Tibial artery (tissue), 4 donors: ENCODE measurements around the gene MIGA1.
"Not testable (repeated sequence)": the region's sequence is repeated elsewhere in the genome, so short reads cannot be mapped to it uniquely, and the experiment has no call there.

ENCODE experiments used
- DNase-seq, 2 donors: peaks; one replicate each; pipeline ENCODE4 v3.0.0-alpha.2; 2019
- H3K27ac ChIP-seq, 2 donors: fragments of 200-600 bp; sonication (generic) in 1 of 2; 1 replicate in 1 of 2; 2 replicates in 1 of 2; pipeline ENCODE4 v1.5.1; 2018 to 2019; ENCODE audit warnings: mild to moderate bottlenecking in 1 of 2
- H3K27me3 ChIP-seq, 2 donors: fragments of 200-600 bp; sonication (generic) in 1 of 2; one replicate each; pipeline versions ENCODE4 v1.5.1 to v1.6.0; 2016 to 2019
- H3K36me3 ChIP-seq, 3 donors: fragments of 200-600 bp; sonication (generic) in 2 of 3; one replicate each; pipeline ENCODE4 v1.5.1; 2016 to 2019; ENCODE audit warnings: mild to moderate bottlenecking in 2 of 3
- H3K4me1 ChIP-seq, 4 donors: fragments of 200-600 bp; sonication (generic) in 2 of 4; 1 replicate in 3 of 4; 2 replicates in 1 of 4; pipeline ENCODE4 v1.5.1; 2016 to 2019
- H3K4me3 ChIP-seq, 2 donors: fragments of 200-600 bp; sonication (generic) in 1 of 2; 1 replicate in 1 of 2; 2 replicates in 1 of 2; pipeline ENCODE4 v1.5.1; 2018 to 2019; ENCODE audit warnings: mild to moderate bottlenecking in 2 of 2
- H3K9me3 ChIP-seq, 3 donors: fragments of 200-600 bp; sonication (generic) in 1 of 3; one replicate each; pipeline ENCODE4 v1.5.1; 2016 to 2019
- CTCF ChIP-seq, 2 experiments: fragments of 200-600 bp in 1 of 2; fragments of 450-650 bp in 1 of 2; IDR thresholded peaks; one replicate each; pipeline ENCODE4 v1.5.1; 2017 to 2019; ENCODE audit warnings: antibody characterized with exemption in 2 of 2, mild to moderate bottlenecking in 1 of 2, moderate library complexity in 1 of 2
- intact Hi-C: fragments of 100-400 bp; cut with DNase I; formaldehyde crosslinking; loops from one replicate; pipeline ENCODE4 v1.15.0; 2023; ENCODE audit warnings: low total_unique reads

MIGA1 gene

GRCh38 chr1:77783141-77783540 lies 3.7 kb downstream of the MIGA1 start:
- Histone ChIP-seq H3K9me3 (no peaks in the 10 kb centered on the region), H3K4me1 (peaks cover 0 to 27% (median 9%) of the 10 kb centered on the region in 4 donors), H3K27me3 (no peaks in the 10 kb centered on the region), H3K36me3 (peaks cover 41 to 45% (median 44%) of the 10 kb centered on the region in 3 donors), H3K27ac (no peak overlapping the region), H3K4me3 (no peak overlapping the region)
- intact Hi-C loops: loop anchor here (5.0 kb wide), 1 partner anchor 1346 kb away; no protein-coding TSS in a partner anchor
- TF ChIP-seq CTCF (IDR thresholded peaks at IDR 0.05): no peak
- DNase-seq: no peak

- H3K36me3 ChIP-seq: peaks cover 51 to 58% (median 55%) of the 10 kb centered on the region in 3 donors
- H3K27me3 ChIP-seq, H3K27ac ChIP-seq, H3K4me3 ChIP-seq, DNase-seq, H3K9me3 ChIP-seq, intact Hi-C loops, H3K4me1 ChIP-seq: not testable (repeated sequence)
Observed at GRCh38 chr1:77786093-77786741, 6.8 kb downstream of the MIGA1 start.

GRCh38 chr1:77794550-77794949 lies 15.1 kb downstream of the MIGA1 start:
- intact Hi-C loops: no loop called here
- peaks cover 0 to 7% (median 0%) of the 10 kb centered on the region in 4 donors for H3K4me1 ChIP-seq
- H3K27ac ChIP-seq: no peak overlapping the region
- H3K9me3 ChIP-seq: no peaks in the 10 kb centered on the region
- TF ChIP-seq CTCF (IDR thresholded peaks at IDR 0.05): no peak
- peaks cover 5 to 18% (median 5%) of the 10 kb centered on the region in 3 donors for H3K36me3 ChIP-seq
- no peak overlapping the region for H3K4me3 ChIP-seq
- no peak for DNase-seq
- H3K27me3 ChIP-seq: no peaks in the 10 kb centered on the region

GRCh38 chr1:77796695-77797405 lies 17.4 kb downstream of the MIGA1 start:
- Histone ChIP-seq H3K36me3 (peaks cover under 1 to 10% (median 5%) of the 10 kb centered on the region in 3 donors), H3K4me1 (peaks cover 0 to 7% (median 0%) of the 10 kb centered on the region in 4 donors), H3K27ac (no peak overlapping the region), H3K9me3 (no peaks in the 10 kb centered on the region), H3K4me3 (no peak overlapping the region), H3K27me3 (no peaks in the 10 kb centered on the region)
- intact Hi-C loops: no loop called here
- no peak for DNase-seq
- TF ChIP-seq CTCF (IDR thresholded peaks at IDR 0.05): no peak

- H3K27me3 ChIP-seq: no peaks in the 10 kb centered on the region
- H3K4me3 ChIP-seq: no peak overlapping the region
- no peak for TF ChIP-seq CTCF (IDR thresholded peaks at IDR 0.05)
- no peak for DNase-seq
- no peak overlapping the region for H3K27ac ChIP-seq
- peaks cover 0 to 7% (median 0%) of the 10 kb centered on the region in 4 donors for H3K4me1 ChIP-seq
- intact Hi-C loops: no loop called here
- no peaks in the 10 kb centered on the region for H3K9me3 ChIP-seq
- H3K36me3 ChIP-seq: peaks cover 6 to 21% (median 10%) of the 10 kb centered on the region in 3 donors
Observed at GRCh38 chr1:77797991-77798390, 18.5 kb downstream of the MIGA1 start.

- peaks cover 23 to 45% (median 29%) of the 10 kb centered on the region in 3 donors for H3K36me3 ChIP-seq
- H3K9me3 ChIP-seq: no peaks in the 10 kb centered on the region
- H3K27ac ChIP-seq: no peak overlapping the region
- H3K4me3 ChIP-seq: no peak overlapping the region
- no peak for TF ChIP-seq CTCF (IDR thresholded peaks at IDR 0.05)
- peaks cover 0 to 3% (median 0%) of the 10 kb centered on the region in 4 donors for H3K4me1 ChIP-seq
- intact Hi-C loops: no loop called here
- DNase-seq: no peak
- H3K27me3 ChIP-seq: no peaks in the 10 kb centered on the region
Observed at GRCh38 chr1:77802026-77802425, 22.6 kb downstream of the MIGA1 start.
